GM23248 (cell line): ENCODE data around the gene PIGX. TPM values are rescaled to one million over a fixed set of nuclear protein-coding genes. Genes with fewer than 3 reads are reported as not detected.
A peak's percentile ranks its signal among the peaks of the same experiment; 100 is the strongest.

Experiments
- DNase-seq: peaks from one replicate; pipeline ENCODE4 v3.0.0-alpha.2; 2015
- H2AFZ ChIP-seq: fragments of 200-600 bp; sonication (generic); 2 replicates; pipeline ENCODE4 v1.6.1; 2016; ENCODE audit warnings: antibody characterized with exemption
- H3F3A ChIP-seq: fragments of 200-600 bp; sonication (generic); 2 replicates; pipeline ENCODE4 v1.6.1; 2016; ENCODE audit warnings: mild to moderate bottlenecking, antibody characterized with exemption, mixed run types; ENCODE audit not compliant: insufficient read depth
- H3K27ac ChIP-seq: fragments of 200-600 bp; sonication (generic); 2 replicates; pipeline ENCODE4 v1.5.1; 2016; ENCODE audit warnings: mild to moderate bottlenecking
- H3K27me3 ChIP-seq: fragments of 200-600 bp; sonication (generic); replicated peaks from 2 replicates; pipeline ENCODE4 v1.6.1; 2016; ENCODE audit warnings: mild to moderate bottlenecking; ENCODE audit not compliant: insufficient read depth
- H3K36me3 ChIP-seq: fragments of 200-600 bp; sonication (generic); 2 replicates; pipeline ENCODE4 v1.6.1; 2016; ENCODE audit warnings: low read depth, mild to moderate bottlenecking
- H3K4me1 ChIP-seq: fragments of 200-600 bp; sonication (generic); 2 replicates; pipeline ENCODE4 v1.6.1; 2016; ENCODE audit warnings: mild to moderate bottlenecking; ENCODE audit not compliant: insufficient read depth
- H3K4me2 ChIP-seq: fragments of 200-600 bp; sonication (generic); one replicate; pipeline ENCODE4 v1.6.1; 2016; ENCODE audit warnings: mild to moderate bottlenecking; ENCODE audit not compliant: unreplicated experiment
- H3K4me3 ChIP-seq: fragments of 200-600 bp; sonication (generic); 2 replicates; pipeline ENCODE4 v1.5.1; 2016; ENCODE audit warnings: mild to moderate bottlenecking
- H3K79me2 ChIP-seq: fragments of 200-600 bp; sonication (generic); 2 replicates; pipeline ENCODE4 v1.6.1; 2016; ENCODE audit warnings: mild to moderate bottlenecking; ENCODE audit not compliant: insufficient read depth
- H3K9ac ChIP-seq: fragments of 200-600 bp; sonication (generic); 2 replicates; pipeline ENCODE4 v1.6.1; 2016; ENCODE audit warnings: mild to moderate bottlenecking
- H3K9me2 ChIP-seq: fragments of 200-600 bp; sonication (generic); 2 replicates; pipeline ENCODE4 v1.6.1; 2016; ENCODE audit warnings: mixed run types, mild to moderate bottlenecking, moderate library complexity; ENCODE audit not compliant: insufficient read depth
- H3K9me3 ChIP-seq: fragments of 200-600 bp; sonication (generic); one replicate; pipeline ENCODE4 v1.6.1; 2017; ENCODE audit warnings: low read depth
- H4K20me1 ChIP-seq: fragments of 200-600 bp; sonication (generic); 2 replicates; pipeline ENCODE4 v1.6.0; 2016; ENCODE audit not compliant: insufficient read depth
- EZH2 ChIP-seq: fragments of 200-600 bp; sonication (generic); IDR thresholded peaks from 2 replicates; pipeline ENCODE4 v1.6.1; 2018; ENCODE audit warnings: antibody characterized with exemption, mild to moderate bottlenecking; ENCODE audit not compliant: insufficient read depth, poor library complexity, severe bottlenecking
- EZH2phosphoT487 ChIP-seq: fragments of 200-600 bp; sonication (generic); IDR thresholded peaks from 2 replicates; pipeline ENCODE4 v1.6.1; 2018; ENCODE audit warnings: antibody characterized with exemption, moderate library complexity, mild to moderate bottlenecking, low read depth; ENCODE audit not compliant: insufficient read depth
- WGBS, 2 experiments: methylation state at CpG; one replicate each; pipeline ENCODE4 v1.1.6; 2015 to 2017; ENCODE audit warnings: low lambda C conversion rate in 2 of 2, low coverage in 1 of 2; ENCODE audit errors: missing lambda C conversion rate in 2 of 2; 5-methylcytosine and 5-hydroxymethylcytosine counted together
- in situ Hi-C: fragments of 300-500 bp; cut with MboI; formaldehyde crosslinking; loops from 2 replicates; pipeline ENCODE4 v1.15.0; 2020
- polyA plus RNA-seq: library from polyadenylated mRNA; unstranded; fragments of >200 nt; fragmentation: Nextera tagmentation; extraction: Ambion mirVana; gene quantifications from 2 replicates; pipeline ENCODE4 v1.2.1, GENCODE V29; 2016
- total RNA-seq: library from RNA; depleted of rRNA; stranded (reverse); fragments of >200 nt; shearing (Covaris generic); gene quantifications from 2 replicates; pipeline ENCODE4 v1.2.3, GENCODE V29; 2014

Gene PIGX
- total and polyA plus RNA-seq, 2 experiments from 2014 or later = 27.6 to 36.0 TPM

DNA sequence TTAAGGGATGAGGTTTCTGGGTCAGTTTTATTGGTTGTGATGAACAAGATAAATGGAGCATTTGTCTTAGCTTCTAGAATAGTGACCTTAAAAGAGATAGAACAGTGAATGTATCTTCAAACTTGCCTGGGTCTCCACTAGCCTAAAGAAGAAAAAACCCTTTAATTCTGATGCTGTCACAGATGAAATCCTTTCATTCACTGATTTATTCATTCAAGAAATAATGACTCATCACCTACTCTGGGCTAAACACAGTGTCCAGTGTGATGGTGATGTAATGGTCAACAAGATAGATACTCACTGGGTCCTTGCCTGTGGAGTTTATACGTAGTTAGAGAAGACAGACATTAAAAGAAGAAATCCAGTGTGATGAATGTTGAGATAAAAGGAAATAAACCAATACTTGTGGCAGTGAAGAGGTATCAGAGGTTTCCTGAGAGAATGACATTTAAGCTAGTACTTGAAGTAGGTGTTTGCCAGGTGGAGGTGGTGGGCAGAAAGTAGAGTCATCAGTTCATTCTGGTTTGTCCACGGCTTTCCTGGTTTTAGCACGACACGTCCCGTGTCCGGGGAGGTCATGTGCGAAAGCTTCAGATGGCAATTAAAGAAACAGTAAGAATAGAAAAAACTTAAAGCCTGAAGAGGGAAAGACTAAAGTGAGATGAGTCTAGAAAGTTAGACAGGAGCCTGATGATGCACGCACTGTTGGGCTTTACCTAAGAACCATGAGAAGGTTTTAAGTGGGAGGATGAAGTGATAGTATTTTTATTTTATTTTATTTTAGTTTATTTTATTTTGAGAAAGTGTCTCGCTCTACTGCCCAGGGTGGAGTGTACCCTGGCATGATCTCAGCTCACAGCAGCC lies 45.9 kb downstream of the PIGX start:
- Histone ChIP-seq H2AFZ (no peak overlapping the region), H4K20me1 (0 out of 2 replicates have a peak, but pooled peaks cover 14% of the 10 kb centered on the region), H3K4me3 (no peak overlapping the region), H3K4me2 (no peak overlapping the region), H3K79me2 (peaks cover 85% of the 10 kb centered on the region), H3K4me1 (peaks cover 4% of the 10 kb centered on the region; the same call in 1 of the 2 replicates), H3K9me3 (no peaks in the 10 kb centered on the region), H3F3A (0 out of 2 replicates have a peak, but pooled peaks cover 5% of the 10 kb centered on the region), H3K27me3 (no peaks in the 10 kb centered on the region), H3K27ac (no peak overlapping the region; the same call in 1 of the 2 replicates), H3K36me3 (peaks cover 14% of the 10 kb centered on the region), H3K9me2 (no peaks in the 10 kb centered on the region), H3K9ac (no peak overlapping the region)
- peak; percentile 69 for DNase-seq
- WGBS, 2 experiments = 80 to 81% methylated on average over 9 of the region's 9 CpGs
- in situ Hi-C loops = no loop called here
- TF ChIP-seq EZH2 (no peak), EZH2phosphoT487 (no peak)

DNA sequence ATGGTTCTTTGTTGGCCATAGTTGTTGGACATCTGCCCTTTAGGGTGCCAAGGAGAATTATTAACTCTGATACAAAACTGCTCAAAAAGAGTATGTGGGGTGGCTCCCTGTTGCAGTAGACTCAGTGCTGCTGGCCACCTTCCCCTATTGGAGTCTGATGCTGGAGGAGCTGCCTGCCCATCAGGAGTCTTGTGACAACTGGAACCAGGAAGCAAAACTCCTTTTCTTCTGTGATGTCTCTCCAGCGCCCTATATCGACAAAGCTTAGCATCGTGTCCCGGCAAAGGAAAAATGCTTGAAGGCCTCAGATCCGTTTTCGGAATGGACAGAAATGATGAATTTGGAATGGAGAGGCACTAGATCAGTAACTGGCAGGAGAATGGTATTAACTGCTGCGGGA lies 51.0 kb downstream of the PIGX start:
- no peak for DNase-seq
- Histone ChIP-seq H3K4me1 (peaks cover 2% of the 10 kb centered on the region; the same call in 1 of the 2 replicates), H3K9me3 (no peaks in the 10 kb centered on the region), H3K27me3 (no peaks in the 10 kb centered on the region), H3K79me2 (peaks cover 84% of the 10 kb centered on the region), H3F3A (0 out of 2 replicates have a peak, but pooled peaks cover 2% of the 10 kb centered on the region), H3K9ac (no peak overlapping the region), H3K4me3 (no peak overlapping the region), H3K9me2 (no peaks in the 10 kb centered on the region), H3K27ac (no peak overlapping the region), H3K36me3 (no peaks in the 10 kb centered on the region), H4K20me1 (0 out of 2 replicates have a peak, but pooled peaks cover 2% of the 10 kb centered on the region), H3K4me2 (no peak overlapping the region), H2AFZ (no peak overlapping the region)
- WGBS, 2 experiments = 63% methylated on average over 7 of the region's 7 CpGs
- no peak for TF ChIP-seq EZH2phosphoT487
- no peak for TF ChIP-seq EZH2
- in situ Hi-C loops = no loop called here

GRCh38 chr3:196765454-196765853 lies 53.3 kb downstream of the PIGX start:
- Histone ChIP-seq H2AFZ (no peak overlapping the region), H3K9ac (no peak overlapping the region), H3K4me2 (no peak overlapping the region), H3K9me3 (no peaks in the 10 kb centered on the region), H3K4me3 (no peak overlapping the region), H3K4me1 (no peaks in the 10 kb centered on the region), H3F3A (no peaks in the 10 kb centered on the region), H4K20me1 (no peaks in the 10 kb centered on the region), H3K79me2 (peaks cover 84% of the 10 kb centered on the region), H3K27me3 (no peaks in the 10 kb centered on the region), H3K9me2 (no peaks in the 10 kb centered on the region), H3K36me3 (no peaks in the 10 kb centered on the region), H3K27ac (no peak overlapping the region)
- in situ Hi-C loops = no loop called here
- DNase-seq = no peak
- no peak for TF ChIP-seq EZH2phosphoT487
- no peak for TF ChIP-seq EZH2

DNA sequence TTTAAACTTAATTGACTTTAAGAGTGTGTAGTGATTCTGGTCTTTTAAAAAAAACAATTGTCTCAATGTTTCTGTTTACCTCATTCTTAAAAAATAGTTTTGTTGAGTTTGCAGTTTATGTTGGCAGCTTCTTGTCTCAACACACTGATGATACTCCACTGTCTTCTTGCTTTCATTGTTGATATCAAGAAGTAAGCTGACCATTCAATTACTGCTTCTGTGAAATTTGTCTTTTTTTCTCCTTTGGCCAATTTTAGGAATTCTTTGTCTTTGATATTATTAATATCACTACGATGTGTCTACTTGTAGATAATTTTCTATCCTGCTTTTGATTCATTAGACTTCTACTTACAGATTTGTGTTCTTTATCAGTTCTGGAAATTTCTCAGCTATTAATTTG lies 58.9 kb downstream of the PIGX start:
- Histone ChIP-seq H3K4me2 (no peak overlapping the region), H3K27ac (no peak overlapping the region), H3K36me3 (no peaks in the 10 kb centered on the region), H3K9ac (no peak overlapping the region), H3K79me2 (peaks cover 90% of the 10 kb centered on the region), H3K9me2 (no peaks in the 10 kb centered on the region), H3K4me1 (peaks cover 26% of the 10 kb centered on the region), H2AFZ (no peak overlapping the region), H3F3A (peaks cover 31% of the 10 kb centered on the region), H3K9me3 (no peaks in the 10 kb centered on the region), H3K4me3 (no peak overlapping the region), H3K27me3 (no peaks in the 10 kb centered on the region), H4K20me1 (peaks cover 24% of the 10 kb centered on the region)
- WGBS, 2 experiments = 95 to 97% methylated on average over 1 of the region's 1 CpG
- no peak for DNase-seq
- no peak for TF ChIP-seq EZH2phosphoT487
- TF ChIP-seq EZH2 = no peak
- in situ Hi-C loops = no loop called here
